ENCODE measurements around the gene EEF2KMT.

The EEF2KMT gene

GRCh38 chr16:5041600-5042133 lies 55.9 kb downstream of the EEF2KMT start:
- DNase-seq (ENCODE audit: low spot score), result no peak

GRCh38 chr16:5040451-5040850 lies 57.1 kb downstream of the EEF2KMT start:
- DNase-seq (ENCODE audit: low spot score), result no peak

GRCh38 chr16:5036228-5037156 lies 61.1 kb downstream of the EEF2KMT start:
- DNase-seq (ENCODE audit: low spot score), result no peak

GRCh38 chr16:5035909-5036227 lies 61.7 kb downstream of the EEF2KMT start:
- DNase-seq (ENCODE audit: low spot score), result no peak
